Lung (tissue), 12 donors: ENCODE data around the gene SPATA12. TPM values are rescaled to one million over a fixed set of nuclear protein-coding genes. Genes with fewer than 3 reads are reported as not detected.

Experiments used
- ATAC-seq: fragments of 200-7000 bp; cut with Tn5 transposase; one replicate; pipeline ENCODE4 v1.9.1; 2020; ENCODE audit warnings: moderate number of reproducible peaks; ENCODE audit not compliant: insufficient read depth, low FRiP score
- DNase-seq, 3 donors: peaks; one replicate each; pipeline ENCODE4 v3.0.0-alpha.2; 2013 to 2017
- H3K27ac ChIP-seq, 2 donors: one replicate each; pipeline ENCODE4 v1.5.1; 2013; ENCODE audit warnings: mild to moderate bottlenecking in 2 of 2, moderate library complexity in 2 of 2, control low read depth in 1 of 2, inconsistent platforms in 1 of 2, low read depth in 1 of 2, low read length in 1 of 2
- H3K27me3 ChIP-seq, 3 donors: one replicate each; pipeline ENCODE4 v1.5.1; 2013; ENCODE audit warnings: low read length in 2 of 3; ENCODE audit not compliant: control insufficient read depth in 3 of 3, insufficient read depth in 3 of 3
- H3K36me3 ChIP-seq, 4 donors: one replicate each; pipeline ENCODE4 v1.5.1; 2013; ENCODE audit warnings: low read length in 4 of 4, mild to moderate bottlenecking in 1 of 4, moderate library complexity in 1 of 4; ENCODE audit not compliant: control insufficient read depth in 4 of 4, insufficient read depth in 4 of 4
- H3K4me1 ChIP-seq, 5 donors: one replicate each; pipeline ENCODE4 v1.5.1; 2013; ENCODE audit warnings: low read length in 5 of 5, mild to moderate bottlenecking in 2 of 5, moderate library complexity in 1 of 5; ENCODE audit not compliant: control insufficient read depth in 5 of 5, insufficient read depth in 5 of 5
- H3K4me3 ChIP-seq: one replicate; pipeline ENCODE4 v1.5.1; 2013; ENCODE audit warnings: mild to moderate bottlenecking, control low read depth, moderate library complexity
- H3K9ac ChIP-seq, 2 donors: one replicate each; pipeline ENCODE4 v1.5.1; 2013; ENCODE audit warnings: low read length in 2 of 2, control low read depth in 1 of 2; ENCODE audit not compliant: insufficient read depth in 1 of 2
- H3K9me3 ChIP-seq, 4 donors: one replicate each; pipeline ENCODE4 v1.5.1; 2013; ENCODE audit warnings: low read length in 3 of 4, mild to moderate bottlenecking in 1 of 4, moderate library complexity in 1 of 4; ENCODE audit not compliant: control insufficient read depth in 4 of 4, insufficient read depth in 3 of 4
- CTCF ChIP-seq: IDR thresholded peaks from 2 replicates; pipeline ENCODE4 v1.5.1; 2012; ENCODE audit warnings: mild to moderate bottlenecking; ENCODE audit errors: control extremely low read depth, extremely low read depth
- WGBS, 2 donors: extraction: QIAGEN DNeasy Blood & Tissue Kit; methylation state at CpG; one replicate each; pipeline ENCODE4 v1.1.7; 2013; 5-methylcytosine and 5-hydroxymethylcytosine counted together
- polyA plus RNA-seq, 2 donors: library from polyadenylated mRNA; stranded (reverse); fragments of 200-250 nt; gene quantifications; one replicate each; pipeline ENCODE4 v1.2.1, GENCODE V29; 2013
- total RNA-seq, 2 donors: library from RNA; depleted of rRNA in 1 of 2; stranded (reverse); fragments of >200 nt in 1 of 2; gene quantifications; one replicate each; pipeline ENCODE4 v1.2.1, GENCODE V29; 2014 to 2021
- donor health status: control.
- donor health status: control.
- donor health status: Bipolar disorder and iron deficiency.
- donor health status: healthy.
- donor health status: DM: yes; HTN: yes; CAD: no.

SPATA12 gene
- total and polyA plus RNA-seq, 4 donors, result 0.08 to 0.15 (median 0.08) TPM; not detected in 1

GRCh38 chr3:57019057-57019456 lies 41.4 kb upstream of the SPATA12 start:
- Histone ChIP-seq H3K4me3 (no peak overlapping the region), H3K27ac (no peak overlapping the region), H3K36me3 (no peaks in the 10 kb centered on the region), H3K9ac (no peak overlapping the region), H3K9me3 (no peaks in the 10 kb centered on the region), H3K27me3 (no peaks in the 10 kb centered on the region), H3K4me1 (peaks cover 0 to 12% (median 8%) of the 10 kb centered on the region in 5 donors)
- ATAC-seq (no peak), DNase-seq (no peak)
- no peak for TF ChIP-seq CTCF
- WGBS, 2 donors, result 88 to 91% methylated on average over 3 of the region's 3 CpGs

GRCh38 chr3:57025237-57025636 lies 35.2 kb upstream of the SPATA12 start:
- no peak for TF ChIP-seq CTCF
- no peak overlapping the region for H3K4me3 ChIP-seq
- peaks cover 0 to 2% (median 0%) of the 10 kb centered on the region in 4 donors for H3K9me3 ChIP-seq
- ATAC-seq, result no peak
- H3K36me3 ChIP-seq, result no peaks in the 10 kb centered on the region
- peaks cover 0 to 7% (median 3%) of the 10 kb centered on the region in 5 donors for H3K4me1 ChIP-seq
- no peak overlapping the region for H3K27ac ChIP-seq
- 27 to 69% methylated on average over 3 of the region's 3 CpGs for WGBS, 2 donors
- DNase-seq, result no peak
- H3K27me3 ChIP-seq, result no peaks in the 10 kb centered on the region
- no peak overlapping the region for H3K9ac ChIP-seq

GRCh38 chr3:57026944-57027343 lies 33.5 kb upstream of the SPATA12 start:
- WGBS, 2 donors, result 41 to 46% methylated on average over 2 of the region's 2 CpGs

More at GRCh38 chr3:57026944-57027343, 33.5 kb upstream of the SPATA12 start:
- Histone ChIP-seq H3K27me3 (no peaks in the 10 kb centered on the region), H3K4me1 (peaks cover 0 to 12% (median 4%) of the 10 kb centered on the region in 5 donors), H3K4me3 (no peak overlapping the region), H3K36me3 (no peaks in the 10 kb centered on the region), H3K9me3 (peaks cover 0 to 2% (median 0%) of the 10 kb centered on the region in 4 donors), H3K9ac (no peak overlapping the region), H3K27ac (no peak overlapping the region)
- DNase-seq (peak; percentile 44 to 65 (median 47)), ATAC-seq (no peak)
- TF ChIP-seq CTCF, result no peak
